A549 (cell line): Measurements from ENCODE around the gene REXO4.

ENCODE experiments used
- CBX2 ChIP-seq: fragments of 200-600 bp; sonication (generic); IDR thresholded peaks from 2 replicates; pipeline ENCODE4 v1.6.1; 2016; ENCODE audit warnings: low read depth, mild to moderate bottlenecking, borderline replicate concordance
- CEBPB ChIP-seq, 2 experiments: fragments of >200 bp in 1 of 2; sonication (Bioruptor Twin) in 1 of 2; formaldehyde crosslinking in 1 of 2; IDR thresholded peaks; 2 replicates each; pipeline ENCODE4 v1.6.1; 2012 to 2016
- CHD2 ChIP-seq: fragments of 150-350 bp; IDR thresholded peaks from 2 replicates; pipeline ENCODE4 v1.6.1; 2014; ENCODE audit warnings: low read length; ENCODE audit not compliant: partially characterized antibody
- CTCF ChIP-seq: fragments of >200 bp; sonication (Bioruptor Twin); formaldehyde crosslinking; IDR thresholded peaks from 3 replicates; pipeline ENCODE4 v1.5.1; 2016
- JUNB ChIP-seq: fragments of >200 bp; sonication (Bioruptor Twin); formaldehyde crosslinking; IDR thresholded peaks from 2 replicates; pipeline ENCODE4 v1.6.1; 2016
- RAD21 ChIP-seq, 2 experiments: fragments of >200 bp in 1 of 2; sonication (Bioruptor Twin) in 1 of 2; formaldehyde crosslinking in 1 of 2; IDR thresholded peaks in 1 of 2; conservative IDR thresholded peaks in 1 of 2; 2 replicates in 1 of 2; 3 replicates in 1 of 2; pipeline ENCODE4 v1.6.1; 2012 to 2018; ENCODE audit warnings: inconsistent platforms in 1 of 2
- SREBF2 ChIP-seq: fragments of 450-650 bp; IDR thresholded peaks from 2 replicates; pipeline ENCODE4 v1.6.1; 2014; ENCODE audit warnings: mild to moderate bottlenecking, moderate library complexity

- TF ChIP-seq RAD21 (conservative IDR thresholded peaks at IDR 0.05 in 1 of 2, IDR thresholded peaks at IDR 0.05 in 1 of 2): no peak
- no peak for TF ChIP-seq CBX2
- TF ChIP-seq CTCF: no peak
- no peak for TF ChIP-seq CHD2
- TF ChIP-seq JUNB: no peak
- no peak for TF ChIP-seq CEBPB (IDR thresholded peaks at IDR 0.05)
- TF ChIP-seq SREBF2: no peak
These were observed 1.2 kb upstream of the REXO4 start for GRCh38 chr9:133419005-133419404.
